ENCODE measurements around the gene DOCK9. TPM values are rescaled to one million over a fixed set of nuclear protein-coding genes. Genes with fewer than 3 reads are reported as not detected.

DOCK9 gene
- polyA plus RNA-seq, 3 donors = 0.01 TPM; not detected in 2

- Mint-ChIP-seq H3K27ac (no peak overlapping the region), H3K9me3 (peaks cover 0 to 3% (median 0%) of the 10 kb centered on the region in 7 donors), H3K27me3 (ENCODE audit: low read depth in 3 of 3) (peaks cover 41 to 57% (median 52%) of the 10 kb centered on the region in 3 donors), H3K4me3 (peak overlapping the region in 1 of 2 donors; percentile 18), H3K4me1 (no peaks in the 10 kb centered on the region), H3K36me3 (no peaks in the 10 kb centered on the region)
- Histone ChIP-seq H3K9ac (ENCODE audit: insufficient read depth, low read length, poor library complexity, severe bottlenecking) (no peak overlapping the region), H4K20me1 (ENCODE audit: insufficient read depth, low read length) (no peaks in the 10 kb centered on the region), H3K79me2 (ENCODE audit: insufficient read depth, low read length) (no peaks in the 10 kb centered on the region), H3K4me2 (replicated peaks; ENCODE audit: extremely low read depth, low read length, poor library complexity, severe bottlenecking) (no peak overlapping the region), H3K4me3 (replicated peaks in 1 of 3; ENCODE audit: low read depth in 2 of 3, low read length in 3 of 3) (no peak overlapping the region), H3K4me1 (ENCODE audit: control insufficient read depth in 1 of 2, insufficient read depth in 2 of 2, low read length in 2 of 2) (no peaks in the 10 kb centered on the region), H3K27ac (ENCODE audit: low read depth in 1 of 2, low read length in 2 of 2) (no peak overlapping the region), H3K36me3 (replicated peaks in 1 of 2; ENCODE audit: control insufficient read depth in 1 of 2, insufficient read depth in 2 of 2, low read length in 2 of 2) (no peaks in the 10 kb centered on the region), H2AFZ (ENCODE audit: insufficient read depth, low read depth, low read length, poor library complexity, severe bottlenecking) (no peak overlapping the region), H3K9me3 (replicated peaks in 1 of 2; ENCODE audit: control insufficient read depth in 1 of 2, insufficient read depth in 1 of 2, low read length in 2 of 2) (no peaks in the 10 kb centered on the region), H3K27me3 (ENCODE audit: control insufficient read depth in 2 of 2, insufficient read depth in 2 of 2, low read length in 2 of 2) (peaks cover 40 to 45% of the 10 kb centered on the region in 2 donors)
- no peak for DNase-seq
- WGBS (ENCODE audit: insufficient coverage) = no CpG with 5 or more reads among the region's 8 CpGs
- no peak for TF ChIP-seq CTCF (IDR thresholded peaks at IDR 0.05)
- intact Hi-C loops (cut with micrococcal nuclease) = no loop called here
Observed at GRCh38 chr13:98998831-98999638, 21.2 kb upstream of the DOCK9 start.

GRCh38 chr13:98997738-98998641 lies 20.1 kb upstream of the DOCK9 start:
- WGBS (ENCODE audit: insufficient coverage) = 100% methylated on average over 4 of the region's 9 CpGs
- intact Hi-C loops (cut with micrococcal nuclease) = no loop called here
- no peaks in the 10 kb centered on the region for H3K36me3 Mint-ChIP-seq

More at GRCh38 chr13:98997738-98998641, 20.1 kb upstream of the DOCK9 start:
- H3K4me1 ChIP-seq (ENCODE audit: control insufficient read depth in 1 of 2, insufficient read depth in 2 of 2, low read length in 2 of 2) = no peaks in the 10 kb centered on the region
- peaks cover 30 to 35% of the 10 kb centered on the region in 2 donors for H3K27me3 ChIP-seq (ENCODE audit: control insufficient read depth in 2 of 2, insufficient read depth in 2 of 2, low read length in 2 of 2)
- Mint-ChIP-seq H3K27ac (no peak overlapping the region), H3K4me3 (no peak overlapping the region), H3K4me1 (no peaks in the 10 kb centered on the region), H3K27me3 (ENCODE audit: low read depth in 3 of 3) (peaks cover 36 to 51% (median 46%) of the 10 kb centered on the region in 3 donors), H3K9me3 (peaks cover 0 to 3% (median 0%) of the 10 kb centered on the region in 7 donors)
- H3K4me3 ChIP-seq (replicated peaks in 1 of 3; ENCODE audit: low read depth in 2 of 3, low read length in 3 of 3) = no peak overlapping the region
- TF ChIP-seq CTCF (IDR thresholded peaks at IDR 0.05) = no peak
- H3K9me3 ChIP-seq (replicated peaks in 1 of 2; ENCODE audit: control insufficient read depth in 1 of 2, insufficient read depth in 1 of 2, low read length in 2 of 2) = no peaks in the 10 kb centered on the region
- H3K27ac ChIP-seq (ENCODE audit: low read depth in 1 of 2, low read length in 2 of 2) = no peak overlapping the region
- H4K20me1 ChIP-seq (ENCODE audit: insufficient read depth, low read length) = no peaks in the 10 kb centered on the region
- H3K79me2 ChIP-seq (ENCODE audit: insufficient read depth, low read length) = no peaks in the 10 kb centered on the region
- no peaks in the 10 kb centered on the region for H3K36me3 ChIP-seq (replicated peaks in 1 of 2; ENCODE audit: control insufficient read depth in 1 of 2, insufficient read depth in 2 of 2, low read length in 2 of 2)
- H3K4me2 ChIP-seq (replicated peaks; ENCODE audit: extremely low read depth, low read length, poor library complexity, severe bottlenecking) = no peak overlapping the region
- DNase-seq = no peak
- H3K9ac ChIP-seq (ENCODE audit: insufficient read depth, low read length, poor library complexity, severe bottlenecking) = no peak overlapping the region
- no peak overlapping the region for H2AFZ ChIP-seq (ENCODE audit: insufficient read depth, low read depth, low read length, poor library complexity, severe bottlenecking)

Measured in CD14-positive monocyte (primary cell).